VCaP (cell line): ENCODE results near the gene NCOA7.
A peak's percentile ranks its signal among the peaks of the same experiment; 100 is the strongest.

ENCODE experiments used
- H3K27ac ChIP-seq: fragments of 450-650 bp; 2 replicates; pipeline ENCODE4 v1.5.1; 2017
- TF ChIP-seq, protein P1 (sequence below): fragments of 450-650 bp; conservative IDR thresholded peaks from 2 replicates; pipeline ENCODE4 v1.5.1; 2017; ENCODE audit warnings: mild to moderate bottlenecking, moderate library complexity

Gene NCOA7

DNA sequence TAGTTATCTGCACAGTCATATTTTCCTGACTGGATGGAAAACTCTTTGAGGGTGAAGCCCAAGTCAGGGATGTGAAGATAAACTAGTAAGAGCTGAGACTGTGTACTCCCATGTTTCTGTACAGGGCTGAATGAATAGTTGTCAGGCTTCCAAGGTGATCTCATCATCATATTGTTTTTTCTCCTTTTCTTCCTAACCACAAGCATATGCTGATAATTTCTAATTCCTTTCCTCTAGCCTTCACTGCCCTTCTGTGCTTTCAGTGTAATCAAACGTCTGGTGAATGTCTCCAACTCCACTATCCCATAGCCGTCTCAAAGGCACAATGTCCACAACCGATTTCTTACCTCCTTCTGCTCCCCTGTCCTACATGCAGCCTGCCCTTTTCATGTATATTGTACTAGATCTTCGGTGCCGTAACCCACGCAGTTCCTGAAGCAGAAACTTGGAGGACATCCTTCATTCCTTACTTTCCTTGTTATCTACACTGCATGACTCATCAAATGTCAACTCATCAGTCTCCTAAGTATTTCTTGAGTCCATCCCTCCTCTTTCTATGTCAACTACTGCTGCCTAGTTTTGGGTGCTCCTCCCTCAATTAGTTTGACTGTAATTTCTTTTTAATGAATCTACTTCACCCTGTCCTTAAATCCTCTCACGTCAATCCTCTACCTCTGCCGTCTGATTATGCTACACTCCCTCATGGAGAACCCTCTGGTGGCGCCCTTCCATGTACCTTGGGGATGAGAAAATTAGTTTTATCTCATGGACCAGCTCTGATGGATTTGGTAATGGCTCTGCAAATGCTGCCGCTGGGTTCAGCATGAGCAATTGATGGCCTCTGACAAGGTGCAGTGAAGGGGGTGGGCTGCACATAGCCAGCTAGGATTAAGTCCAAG is 21.9 kb downstream of the NCOA7 start:
- TF ChIP-seq, protein P1, sequence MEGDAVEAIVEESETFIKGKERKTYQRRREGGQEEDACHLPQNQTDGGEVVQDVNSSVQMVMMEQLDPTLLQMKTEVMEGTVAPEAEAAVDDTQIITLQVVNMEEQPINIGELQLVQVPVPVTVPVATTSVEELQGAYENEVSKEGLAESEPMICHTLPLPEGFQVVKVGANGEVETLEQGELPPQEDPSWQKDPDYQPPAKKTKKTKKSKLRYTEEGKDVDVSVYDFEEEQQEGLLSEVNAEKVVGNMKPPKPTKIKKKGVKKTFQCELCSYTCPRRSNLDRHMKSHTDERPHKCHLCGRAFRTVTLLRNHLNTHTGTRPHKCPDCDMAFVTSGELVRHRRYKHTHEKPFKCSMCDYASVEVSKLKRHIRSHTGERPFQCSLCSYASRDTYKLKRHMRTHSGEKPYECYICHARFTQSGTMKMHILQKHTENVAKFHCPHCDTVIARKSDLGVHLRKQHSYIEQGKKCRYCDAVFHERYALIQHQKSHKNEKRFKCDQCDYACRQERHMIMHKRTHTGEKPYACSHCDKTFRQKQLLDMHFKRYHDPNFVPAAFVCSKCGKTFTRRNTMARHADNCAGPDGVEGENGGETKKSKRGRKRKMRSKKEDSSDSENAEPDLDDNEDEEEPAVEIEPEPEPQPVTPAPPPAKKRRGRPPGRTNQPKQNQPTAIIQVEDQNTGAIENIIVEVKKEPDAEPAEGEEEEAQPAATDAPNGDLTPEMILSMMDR = no peak
- no peak overlapping the region for H3K27ac ChIP-seq

- TF ChIP-seq, protein P1 = no peak
- H3K27ac ChIP-seq = no peak overlapping the region
These were observed 23.7 kb downstream of the NCOA7 start for GRCh38 chr6:125814481-125814880.

DNA sequence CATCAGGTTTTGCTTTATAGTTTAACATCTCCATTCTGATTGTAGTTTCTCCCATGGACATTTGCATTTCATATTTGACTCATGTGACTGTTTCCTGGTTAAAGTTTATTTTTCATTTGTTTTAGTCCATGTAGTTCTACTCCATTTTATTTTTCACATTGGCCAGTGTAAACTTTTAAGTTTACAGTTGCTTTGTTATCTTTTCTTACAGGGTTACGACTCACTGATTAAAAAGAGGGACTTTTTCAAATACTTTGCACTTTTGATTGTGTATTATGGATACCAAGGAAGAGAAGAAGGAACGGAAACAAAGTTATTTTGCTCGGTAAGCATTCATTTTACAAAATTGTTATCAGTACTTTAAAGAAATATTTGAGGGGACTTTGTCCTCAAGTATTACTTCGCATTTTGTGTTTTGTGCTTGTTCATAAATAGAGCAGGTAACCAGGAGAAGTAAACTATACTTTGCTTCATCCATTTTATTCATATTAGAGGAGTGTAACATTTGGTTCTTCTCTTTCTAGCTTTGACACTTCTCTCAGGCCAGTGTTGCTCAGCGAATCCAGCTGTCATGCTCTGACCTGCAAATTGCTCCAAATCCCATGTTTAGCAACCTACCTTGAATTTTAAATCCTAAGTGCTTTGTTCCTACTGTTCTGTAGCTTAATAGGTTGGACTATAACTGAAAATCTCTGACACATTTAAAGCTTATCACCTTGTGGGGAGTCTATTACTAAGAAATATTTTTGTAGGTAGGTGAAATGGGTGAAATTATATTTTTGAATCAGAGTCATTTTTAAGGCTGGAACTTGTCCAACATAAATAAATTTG is 24.5 kb downstream of the NCOA7 start:
- H3K27ac ChIP-seq = no peak overlapping the region
- TF ChIP-seq, protein P1 = no peak

DNA sequence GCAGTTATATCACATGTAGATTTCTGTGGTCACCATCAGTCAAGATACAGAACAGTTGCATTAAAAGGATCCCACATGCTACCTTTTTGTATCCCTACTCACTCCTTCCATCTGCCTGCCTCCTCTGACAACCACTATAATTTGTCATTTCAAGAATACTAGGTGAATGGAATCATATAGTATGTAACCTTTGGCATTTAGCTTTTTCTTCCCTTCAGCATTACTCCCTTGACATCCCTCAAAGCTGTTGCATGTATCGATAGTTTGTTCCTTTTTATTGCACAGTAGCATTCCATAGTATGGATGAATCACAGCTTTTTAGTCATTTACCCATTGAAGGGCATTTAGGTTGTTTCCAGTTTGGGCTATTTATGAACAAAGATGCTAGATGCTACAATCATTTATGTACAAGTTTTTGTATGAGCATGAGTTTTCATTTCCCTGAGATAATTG is 26.1 kb downstream of the NCOA7 start:
- TF ChIP-seq, protein P1 = no peak
- no peak overlapping the region for H3K27ac ChIP-seq

- H3K27ac ChIP-seq = peak overlapping the region; percentile 57
- TF ChIP-seq, protein P1 = no peak
These were observed 27.5 kb downstream of the NCOA7 start for GRCh38 chr6:125818225-125818657.

DNA sequence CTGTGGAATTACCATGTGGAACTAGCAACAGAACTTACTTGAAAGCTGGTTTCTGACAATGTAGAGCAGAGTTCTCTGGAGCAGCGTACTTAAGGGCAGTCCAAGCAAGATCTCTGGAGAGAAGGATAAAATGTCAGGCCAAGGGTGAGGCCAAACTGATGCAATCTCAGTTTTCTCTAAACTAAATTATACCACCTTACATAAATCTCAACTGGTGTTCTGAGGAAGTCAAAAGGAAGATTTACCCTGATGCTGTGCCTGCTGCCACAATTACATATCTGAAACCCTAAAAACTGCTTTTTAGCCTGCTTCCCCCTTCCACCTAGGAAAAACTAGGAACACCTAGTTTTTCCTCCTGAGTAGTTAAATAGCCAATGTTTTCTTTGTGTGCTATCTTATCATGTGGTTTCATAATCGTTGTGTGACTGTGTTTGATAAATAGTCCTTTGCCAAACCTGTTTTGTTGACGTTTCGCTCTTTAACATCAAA is 28.1 kb downstream of the NCOA7 start:
- peak overlapping the region; percentile 57 for H3K27ac ChIP-seq
- TF ChIP-seq, protein P1 = no peak
